H9 (cell line): ENCODE data around the gene MAPK8IP3. TPM values are rescaled to one million over a fixed set of nuclear protein-coding genes. Genes with fewer than 3 reads are reported as not detected.
A peak's percentile ranks its signal among the peaks of the same experiment; 100 is the strongest.

ENCODE experiments used
- DNase-seq: peaks from one replicate; pipeline ENCODE4 v3.0.0-alpha.2; 2017
- H2AFZ ChIP-seq: one replicate; pipeline ENCODE4 v1.6.1; 2013; ENCODE audit warnings: mild to moderate bottlenecking, low read length, control low read depth, moderate library complexity
- H2AK5ac ChIP-seq: 2 replicates; pipeline ENCODE4 v1.6.1; 2013; ENCODE audit warnings: low read length, control low read depth, mixed read lengths; ENCODE audit not compliant: insufficient read length
- H2BK120ac ChIP-seq: one replicate; pipeline ENCODE4 v1.6.1; 2013; ENCODE audit warnings: low read depth, mild to moderate bottlenecking, low read length, control low read depth, inconsistent platforms; ENCODE audit not compliant: poor library complexity, severe bottlenecking
- H2BK12ac ChIP-seq: 2 replicates; pipeline ENCODE4 v1.6.1; 2013; ENCODE audit warnings: low read length, control low read depth, mixed read lengths, low read depth; ENCODE audit not compliant: insufficient read length
- H2BK15ac ChIP-seq: 2 replicates; pipeline ENCODE4 v1.6.1; 2013; ENCODE audit warnings: low read depth, low read length, control low read depth
- H2BK20ac ChIP-seq: one replicate; pipeline ENCODE4 v1.6.1; 2013; ENCODE audit warnings: low read depth, mild to moderate bottlenecking, low read length, control low read depth, inconsistent platforms; ENCODE audit not compliant: poor library complexity, severe bottlenecking
- H2BK5ac ChIP-seq: 2 replicates; pipeline ENCODE4 v1.6.1; 2013; ENCODE audit warnings: low read length, control low read depth, mixed read lengths; ENCODE audit not compliant: insufficient read length
- H3K14ac ChIP-seq: 2 replicates; pipeline ENCODE4 v1.6.1; 2013; ENCODE audit warnings: low read length, control low read depth; ENCODE audit not compliant: insufficient read depth
- H3K18ac ChIP-seq: 2 replicates; pipeline ENCODE4 v1.6.1; 2013; ENCODE audit warnings: low read depth, mild to moderate bottlenecking, mixed read lengths, low read length, control low read depth; ENCODE audit not compliant: insufficient read length
- H3K23ac ChIP-seq: 2 replicates; pipeline ENCODE4 v1.6.1; 2013; ENCODE audit warnings: low read length, control low read depth, mixed read lengths, low read depth; ENCODE audit not compliant: insufficient read length
- H3K23me2 ChIP-seq: 2 replicates; pipeline ENCODE4 v1.6.1; 2013; ENCODE audit warnings: low read depth, mild to moderate bottlenecking, mixed read lengths, low read length, control low read depth; ENCODE audit not compliant: insufficient read length, poor library complexity, severe bottlenecking
- H3K27ac ChIP-seq: 2 replicates; pipeline ENCODE4 v1.5.1; 2013; ENCODE audit warnings: low read length, control low read depth, mixed read lengths, low read depth; ENCODE audit not compliant: insufficient read length
- H3K27me3 ChIP-seq: 2 replicates; pipeline ENCODE4 v1.6.1; 2013; ENCODE audit warnings: low read length, control low read depth, inconsistent platforms; ENCODE audit not compliant: insufficient read depth
- H3K4ac ChIP-seq: 2 replicates; pipeline ENCODE4 v1.6.1; 2013; ENCODE audit warnings: low read depth, mild to moderate bottlenecking, control low read depth, inconsistent platforms, low read length, moderate library complexity
- H3K4me1 ChIP-seq: 2 replicates; pipeline ENCODE4 v1.6.1; 2013; ENCODE audit warnings: low read length, control low read depth, inconsistent platforms; ENCODE audit not compliant: insufficient read depth
- H3K4me2 ChIP-seq: 2 replicates; pipeline ENCODE4 v1.6.1; 2013; ENCODE audit warnings: low read length, control low read depth, mixed read lengths; ENCODE audit not compliant: insufficient read length, insufficient read depth
- H3K56ac ChIP-seq: 2 replicates; pipeline ENCODE4 v1.6.1; 2013; ENCODE audit warnings: low read depth, mild to moderate bottlenecking, mixed read lengths, low read length, control low read depth; ENCODE audit not compliant: insufficient read length
- H3K79me1 ChIP-seq: 2 replicates; pipeline ENCODE4 v1.6.1; 2013; ENCODE audit warnings: low read depth, mild to moderate bottlenecking, moderate library complexity, low read length, control low read depth, inconsistent platforms; ENCODE audit not compliant: insufficient read depth, poor library complexity, severe bottlenecking
- H3K79me2 ChIP-seq: 2 replicates; pipeline ENCODE4 v1.6.1; 2013; ENCODE audit warnings: low read length, control low read depth, inconsistent platforms; ENCODE audit not compliant: insufficient read depth
- H3K9ac ChIP-seq: 2 replicates; pipeline ENCODE4 v1.6.1; 2013; ENCODE audit warnings: low read length, control low read depth, mixed read lengths; ENCODE audit not compliant: insufficient read length; ENCODE audit errors: extremely low read depth
- H3K9me3 ChIP-seq: one replicate; pipeline ENCODE4 v1.6.1; 2013; ENCODE audit warnings: low read depth, low read length, inconsistent platforms; ENCODE audit not compliant: control insufficient read depth
- H3T11ph ChIP-seq: one replicate; pipeline ENCODE4 v1.6.1; 2013; ENCODE audit warnings: mild to moderate bottlenecking, low read length, control low read depth, inconsistent platforms
- H4K20me1 ChIP-seq: one replicate; pipeline ENCODE4 v1.6.1; 2013; ENCODE audit not compliant: control insufficient read depth, insufficient read length, insufficient read depth
- H4K5ac ChIP-seq: 2 replicates; pipeline ENCODE4 v1.6.1; 2013; ENCODE audit warnings: low read depth, mild to moderate bottlenecking, mixed read lengths, low read length, control low read depth; ENCODE audit not compliant: insufficient read length
- H4K8ac ChIP-seq: replicated peaks from 2 replicates; pipeline ENCODE4 v1.6.1; 2013; ENCODE audit warnings: low read length, control low read depth, mixed read lengths, low read depth; ENCODE audit not compliant: insufficient read length
- H4K91ac ChIP-seq: 2 replicates; pipeline ENCODE4 v1.6.1; 2013; ENCODE audit warnings: low read depth, mild to moderate bottlenecking, moderate library complexity, mixed read lengths, low read length, control low read depth; ENCODE audit not compliant: insufficient read length
- H3K27ac Mint-ChIP-seq, 3 experiments: 2 replicates in 2 of 3; 3 replicates in 1 of 3; pipeline ENCODE4 v1.8.0; 2020 to 2021; ENCODE audit warnings: mixed read lengths in 3 of 3, mild to moderate bottlenecking in 1 of 3, moderate library complexity in 1 of 3
- H3K27me3 Mint-ChIP-seq: 2 replicates; pipeline ENCODE4 v1.8.0; 2021; ENCODE audit warnings: low read depth, mild to moderate bottlenecking, moderate library complexity, mixed read lengths
- H3K36me3 Mint-ChIP-seq, 3 experiments: 2 replicates in 2 of 3; 3 replicates in 1 of 3; pipeline ENCODE4 v1.8.0; 2020 to 2021; ENCODE audit warnings: low read depth in 3 of 3, mixed read lengths in 3 of 3; ENCODE audit not compliant: insufficient read depth in 1 of 3
- H3K4me1 Mint-ChIP-seq, 2 experiments: 2 replicates each; pipeline ENCODE4 v1.8.0; 2020; ENCODE audit warnings: mixed read lengths in 2 of 2
- H3K4me3 Mint-ChIP-seq, 2 experiments: 2 replicates in 1 of 2; 3 replicates in 1 of 2; pipeline ENCODE4 v1.8.0; 2020 to 2021; ENCODE audit warnings: mild to moderate bottlenecking in 2 of 2, mixed read lengths in 2 of 2, moderate library complexity in 1 of 2
- H3K9me3 Mint-ChIP-seq, 2 experiments: 2 replicates in 1 of 2; 3 replicates in 1 of 2; pipeline ENCODE4 v1.8.0; 2020; ENCODE audit warnings: mild to moderate bottlenecking in 2 of 2, mixed read lengths in 2 of 2, moderate library complexity in 1 of 2
- WGBS: extraction: QIAGEN DNeasy Blood & Tissue Kit; methylation state at CpG from one replicate; pipeline ENCODE4 v1.1.7; 2013; ENCODE audit warnings: missing lambda C conversion rate, low lambda C conversion rate, mixed read lengths; ENCODE audit not compliant: insufficient read length; ENCODE audit errors: extremely low coverage; 5-methylcytosine and 5-hydroxymethylcytosine counted together
- total RNA-seq: library from RNA; stranded (reverse); gene quantifications from 2 replicates; pipeline ENCODE4 v1.2.1, GENCODE V29; 2021
- TF ChIP-seq, protein P1 (sequence below): fragments of 200-600 bp; sonication (generic); conservative IDR thresholded peaks from 3 replicates; pipeline ENCODE4 v1.8.0; 2021; ENCODE audit warnings: antibody characterized with exemption, mild to moderate bottlenecking

MAPK8IP3 gene
- total RNA-seq, 1 experiment from 2014 or later = 51.3 TPM

DNA sequence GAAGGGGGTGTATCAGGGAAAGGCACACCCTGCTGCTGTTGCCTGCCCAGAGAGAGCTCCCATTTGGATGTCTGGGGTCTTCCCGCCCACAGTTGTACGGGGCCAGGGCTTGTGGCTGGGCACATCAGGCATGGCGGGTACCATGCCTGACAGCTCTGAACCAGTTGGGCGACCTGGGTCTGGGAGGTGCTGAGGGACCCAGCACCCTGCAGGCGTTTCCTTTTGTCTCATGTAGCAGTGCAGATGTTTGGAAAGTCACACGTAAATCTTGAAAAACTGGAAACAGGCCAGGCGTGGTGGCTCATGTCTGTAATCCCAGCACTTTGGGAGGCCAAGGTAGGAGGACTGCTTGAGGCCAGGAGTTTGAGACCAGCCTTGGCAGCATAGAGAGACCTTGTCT is 36.3 kb upstream of the MAPK8IP3 start:
- Histone ChIP-seq H2AK5ac (no peak overlapping the region), H3K4me2 (no peak overlapping the region), H2AFZ (no peak overlapping the region), H3K79me1 (no peaks in the 10 kb centered on the region), H3K23me2 (no peaks in the 10 kb centered on the region), H3K56ac (no peak overlapping the region), H3K79me2 (no peaks in the 10 kb centered on the region), H2BK20ac (no peak overlapping the region), H3T11ph (no peak overlapping the region), H3K9ac (no peak overlapping the region), H4K5ac (no peak overlapping the region), H3K18ac (no peak overlapping the region), H3K27ac (no peak overlapping the region), H3K4me1 (no peaks in the 10 kb centered on the region), H4K8ac (no peak overlapping the region), H2BK120ac (no peak overlapping the region), H3K27me3 (no peaks in the 10 kb centered on the region), H3K9me3 (no peaks in the 10 kb centered on the region), H3K4ac (no peak overlapping the region), H4K91ac (no peak overlapping the region), H2BK15ac (no peak overlapping the region), H4K20me1 (no peaks in the 10 kb centered on the region), H3K23ac (no peak overlapping the region), H2BK12ac (no peak overlapping the region), H2BK5ac (no peak overlapping the region), H3K14ac (no peak overlapping the region)
- Mint-ChIP-seq H3K27me3 (no peaks in the 10 kb centered on the region), H3K9me3 (no peaks in the 10 kb centered on the region; a peak in 1 of 5 replicates), H3K36me3 (peaks cover 44 to 97% (median 83%) of the 10 kb centered on the region in 3 experiments; a peak in 6 of 7 replicates), H3K4me1 (no peaks in the 10 kb centered on the region), H3K4me3 (no peak overlapping the region), H3K27ac (0 out of 7 replicates have a peak overlapping the region, but pooled peaks of 1 of the 3 experiments have one; percentile 57)
- no peak for DNase-seq
- WGBS = no CpG with 5 or more reads among the region's 7 CpGs
- TF ChIP-seq, protein P1, sequence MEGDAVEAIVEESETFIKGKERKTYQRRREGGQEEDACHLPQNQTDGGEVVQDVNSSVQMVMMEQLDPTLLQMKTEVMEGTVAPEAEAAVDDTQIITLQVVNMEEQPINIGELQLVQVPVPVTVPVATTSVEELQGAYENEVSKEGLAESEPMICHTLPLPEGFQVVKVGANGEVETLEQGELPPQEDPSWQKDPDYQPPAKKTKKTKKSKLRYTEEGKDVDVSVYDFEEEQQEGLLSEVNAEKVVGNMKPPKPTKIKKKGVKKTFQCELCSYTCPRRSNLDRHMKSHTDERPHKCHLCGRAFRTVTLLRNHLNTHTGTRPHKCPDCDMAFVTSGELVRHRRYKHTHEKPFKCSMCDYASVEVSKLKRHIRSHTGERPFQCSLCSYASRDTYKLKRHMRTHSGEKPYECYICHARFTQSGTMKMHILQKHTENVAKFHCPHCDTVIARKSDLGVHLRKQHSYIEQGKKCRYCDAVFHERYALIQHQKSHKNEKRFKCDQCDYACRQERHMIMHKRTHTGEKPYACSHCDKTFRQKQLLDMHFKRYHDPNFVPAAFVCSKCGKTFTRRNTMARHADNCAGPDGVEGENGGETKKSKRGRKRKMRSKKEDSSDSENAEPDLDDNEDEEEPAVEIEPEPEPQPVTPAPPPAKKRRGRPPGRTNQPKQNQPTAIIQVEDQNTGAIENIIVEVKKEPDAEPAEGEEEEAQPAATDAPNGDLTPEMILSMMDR = no peak
